HG03103 (cell line): ENCODE results near the gene ABCA6.

ENCODE experiments used
- ATAC-seq: cut with Tn5 transposase; IDR thresholded peaks from one replicate; pipeline ENCODE4 v1.9.1; 2021; ENCODE audit warnings: low read depth; ENCODE audit not compliant: unreplicated experiment

The ABCA6 gene

GRCh38 chr17:69142175-69142802, 594 bp upstream of the ABCA6 start:
- no peak for ATAC-seq

DNA sequence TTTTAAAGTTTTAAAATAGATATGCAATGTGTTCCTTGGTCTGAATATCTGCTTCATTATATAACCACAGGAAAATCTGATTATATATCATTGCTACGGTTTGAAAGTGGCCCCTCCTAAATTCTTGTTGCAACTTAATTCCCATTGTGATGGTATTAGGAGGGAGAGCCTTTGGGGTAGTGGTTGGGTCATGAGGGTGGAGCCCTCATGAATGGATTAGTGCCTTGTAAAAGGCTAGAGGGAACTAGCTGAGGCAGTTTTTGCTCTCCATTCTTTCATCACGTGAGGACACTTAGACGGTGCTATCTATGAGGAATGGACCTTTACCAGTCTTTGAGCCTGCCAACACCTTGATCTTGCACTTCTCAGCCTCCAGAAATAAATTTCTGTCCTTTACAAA, 7.6 kb downstream of the ABCA6 start:
- ATAC-seq: no peak

GRCh38 chr17:69130627-69131296, 10.9 kb downstream of the ABCA6 start:
- no peak for ATAC-seq

- no peak for ATAC-seq
Measured at GRCh38 chr17:69123626-69124025, 18.1 kb downstream of the ABCA6 start.

DNA sequence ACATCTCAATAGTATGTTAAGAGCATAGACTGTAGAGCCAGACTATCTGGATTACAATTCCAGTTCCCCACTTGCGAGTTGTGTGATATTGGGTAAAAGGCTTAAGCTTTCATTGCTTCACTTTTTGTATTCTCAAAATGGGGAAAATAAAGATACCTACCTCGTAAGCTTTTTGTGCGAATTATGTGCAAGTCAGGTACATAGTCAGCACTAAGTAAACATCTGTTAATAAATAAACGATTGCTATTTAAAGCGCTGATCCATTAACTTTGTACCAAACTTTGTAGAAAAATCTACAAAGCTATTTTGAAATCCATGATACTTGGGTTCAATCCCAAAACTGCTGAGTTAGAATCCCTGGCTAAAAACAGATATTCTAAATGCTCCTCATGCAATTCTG, 19.6 kb downstream of the ABCA6 start:
- no peak for ATAC-seq

DNA sequence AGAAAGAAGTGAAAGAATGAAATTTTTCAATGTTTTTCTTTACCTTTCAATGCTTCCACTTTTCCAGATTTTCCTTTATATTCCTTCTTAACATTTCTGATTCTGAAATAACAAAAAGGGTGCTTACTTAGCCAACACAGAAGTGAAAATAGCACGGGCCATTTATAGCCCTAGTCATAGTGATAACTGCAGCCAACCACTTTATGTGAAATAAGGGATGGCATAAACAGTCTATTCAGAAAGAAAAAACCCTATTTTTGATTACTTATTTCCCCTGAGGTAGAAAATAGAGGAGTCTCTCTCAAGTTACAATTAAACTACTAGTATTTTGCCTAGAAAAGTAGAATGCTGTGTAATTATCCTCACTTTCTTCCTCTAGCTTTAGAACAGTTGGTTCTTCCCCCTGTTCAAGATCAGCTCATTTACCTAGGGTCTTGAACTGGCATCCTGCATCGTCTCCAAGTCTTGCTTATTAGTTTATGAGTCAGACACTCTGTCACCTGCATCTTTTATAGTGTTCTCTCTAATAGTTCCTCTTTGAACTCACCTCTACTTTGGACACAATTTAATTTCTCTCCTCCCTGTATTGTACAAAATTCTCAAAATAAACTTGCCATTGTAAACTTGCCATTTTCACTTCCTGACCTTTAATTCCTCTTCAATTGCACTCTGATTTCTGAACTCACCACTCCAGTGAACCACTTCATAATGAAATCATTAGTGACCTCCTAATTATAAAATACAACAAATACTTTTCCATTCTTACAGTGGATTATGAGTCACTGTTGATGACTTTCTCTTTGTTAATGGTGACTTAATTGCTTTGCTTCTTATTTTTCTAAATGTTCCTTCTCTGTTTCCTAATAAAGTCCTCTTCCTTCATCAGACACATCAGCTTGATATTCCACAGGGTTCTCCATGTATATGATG, 23.6 kb downstream of the ABCA6 start:
- ATAC-seq: peak; percentile 41

DNA sequence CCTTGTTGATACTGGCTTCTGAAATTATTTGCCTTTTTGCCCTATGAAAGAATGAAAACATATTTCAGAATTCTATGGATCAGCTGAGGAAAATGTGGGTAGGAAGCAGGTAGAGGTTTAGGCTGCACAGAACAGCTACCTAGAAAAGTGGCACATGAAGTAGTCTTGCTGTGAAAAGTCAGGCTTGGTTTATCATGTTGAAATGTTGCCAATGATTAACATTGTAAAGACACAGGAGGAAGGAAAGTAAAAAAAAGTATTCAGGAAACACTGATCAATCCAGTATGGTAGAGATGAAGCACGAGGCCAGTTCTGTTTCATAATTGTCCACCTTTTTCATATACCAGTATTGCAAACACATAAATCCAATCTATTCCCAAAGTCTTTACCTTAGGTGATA, 29.9 kb downstream of the ABCA6 start:
- no peak for ATAC-seq

GRCh38 chr17:69105907-69106730, 35.6 kb downstream of the ABCA6 start:
- no peak for ATAC-seq

- ATAC-seq: no peak
Measured at GRCh38 chr17:69103557-69104233, 38.0 kb downstream of the ABCA6 start.

GRCh38 chr17:69098625-69099024, 43.1 kb downstream of the ABCA6 start:
- no peak for ATAC-seq

- no peak for ATAC-seq
Measured at GRCh38 chr17:69096541-69096940, 45.2 kb downstream of the ABCA6 start.

- no peak for ATAC-seq
Measured at GRCh38 chr17:69093995-69094394, 47.7 kb downstream of the ABCA6 start.

GRCh38 chr17:69093279-69093789, 48.4 kb downstream of the ABCA6 start:
- ATAC-seq: no peak

GRCh38 chr17:69090365-69090764, 51.3 kb downstream of the ABCA6 start:
- no peak for ATAC-seq

DNA sequence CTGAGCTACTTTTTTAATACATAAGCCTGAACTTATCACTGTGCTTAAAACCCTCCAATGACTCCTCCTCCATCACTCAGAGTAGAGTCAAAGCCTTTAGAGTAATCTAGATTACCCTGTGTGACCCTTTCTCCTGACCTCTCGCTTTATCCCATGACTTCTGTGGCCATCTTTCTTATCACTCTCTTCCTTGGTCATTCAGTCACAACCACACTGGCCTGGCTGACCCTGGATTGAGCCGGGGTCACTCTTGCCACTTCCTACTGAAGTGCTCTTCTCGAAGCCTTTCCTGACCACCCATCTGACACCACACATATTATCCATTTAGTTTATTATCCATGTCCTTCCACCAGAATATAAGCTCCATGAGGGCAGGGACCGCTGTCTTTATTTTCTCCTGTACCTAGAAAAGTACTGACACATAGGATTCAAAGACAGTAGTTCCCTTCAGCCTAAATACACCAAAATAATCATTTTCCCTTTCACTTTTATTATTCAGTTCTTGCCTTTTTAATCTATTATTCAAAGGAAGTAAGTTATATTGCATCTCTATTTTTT, 53.0 kb downstream of the ABCA6 start:
- no peak for ATAC-seq

DNA sequence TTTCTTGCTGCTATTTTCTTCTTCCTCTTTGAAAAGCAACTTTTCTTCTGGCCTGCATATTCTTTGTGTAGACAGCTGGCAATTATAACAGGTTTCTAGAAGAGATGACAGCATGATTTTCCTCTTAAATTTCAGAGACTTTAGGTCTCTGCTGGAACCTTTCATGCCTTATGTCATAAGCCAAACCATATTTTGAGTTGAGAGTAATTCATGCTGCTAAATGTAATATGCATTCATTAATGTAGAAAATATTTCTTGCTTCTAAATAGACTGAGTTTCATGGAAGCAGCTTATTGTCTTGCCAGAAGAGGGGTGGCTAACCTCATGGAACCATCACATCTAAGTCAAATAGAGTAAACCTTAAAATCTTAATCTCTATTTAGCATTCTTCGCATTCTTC, 55.1 kb downstream of the ABCA6 start:
- ATAC-seq: no peak

GRCh38 chr17:69084911-69085310, 56.8 kb downstream of the ABCA6 start:
- no peak for ATAC-seq

DNA sequence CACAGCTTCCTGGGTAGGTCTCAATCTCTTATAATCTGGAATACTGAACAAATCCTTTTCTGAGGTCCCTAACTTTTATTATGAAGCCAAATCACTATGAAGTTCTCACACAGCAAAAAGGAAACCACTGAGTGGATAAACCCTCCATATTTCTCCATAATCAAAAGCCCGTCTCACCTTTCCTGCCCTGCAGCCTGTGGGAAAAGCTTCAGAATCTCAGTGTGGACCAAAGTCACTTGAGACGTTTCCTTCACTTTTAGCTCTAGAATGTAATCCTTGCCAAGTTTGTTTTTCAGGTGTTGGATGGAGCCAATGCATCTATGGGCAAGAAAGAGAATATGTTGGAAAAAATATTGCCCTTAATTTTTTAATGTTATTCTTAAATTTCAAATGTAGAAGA, 59.0 kb downstream of the ABCA6 start:
- no peak for ATAC-seq

DNA sequence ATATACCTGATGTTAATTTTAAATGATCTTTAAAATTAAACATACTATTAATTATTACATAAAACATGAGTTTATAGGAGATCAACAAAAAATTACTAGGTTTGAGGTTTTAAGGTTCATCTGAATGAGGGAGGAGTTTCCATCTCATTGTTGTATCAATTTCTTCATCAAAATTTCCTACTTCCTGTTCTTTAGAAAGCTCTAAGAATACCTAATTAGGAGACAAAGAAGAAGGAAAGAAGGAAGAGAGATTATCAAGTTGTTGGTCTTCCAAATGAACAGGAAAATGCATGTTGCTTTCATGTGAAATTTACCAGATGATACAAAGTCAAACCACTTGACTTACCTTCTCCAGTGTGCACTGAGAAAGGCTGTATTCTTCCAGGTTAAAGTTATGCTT, 62.8 kb downstream of the ABCA6 start:
- no peak for ATAC-seq

- no peak for ATAC-seq
Measured at GRCh38 chr17:69075823-69076222, 65.9 kb downstream of the ABCA6 start.
